Measurements from ENCODE around the gene EGFR. TPM values are rescaled to one million over a fixed set of nuclear protein-coding genes. Genes with fewer than 3 reads are reported as not detected.
"Not testable (repeated sequence)": the region's sequence is repeated elsewhere in the genome, so short reads cannot be mapped to it uniquely, and the experiment has no call there.

EGFR gene
- total RNA-seq, 1 donor, result 98.9 TPM

GRCh38 chr7:55160539-55160938, 141.7 kb downstream of the EGFR start:
- no peak for TF ChIP-seq CTCF (IDR thresholded peaks at IDR 0.05; ENCODE audit: insufficient read depth, low read depth, low read length)
- peak; percentile 67 for DNase-seq (ENCODE audit: low read depth)
- H3K4me3 ChIP-seq (ENCODE audit: low read depth, low read length), result no peak overlapping the region

- H3K4me3 ChIP-seq (ENCODE audit: low read depth, low read length), result no peak overlapping the region
- TF ChIP-seq CTCF (IDR thresholded peaks at IDR 0.05; ENCODE audit: insufficient read depth, low read depth, low read length), result no peak
- no peak for DNase-seq (ENCODE audit: low read depth)
These were observed 142.4 kb downstream of the EGFR start for GRCh38 chr7:55161154-55161687.

- no peak for TF ChIP-seq CTCF (IDR thresholded peaks at IDR 0.05; ENCODE audit: insufficient read depth, low read depth, low read length)
- no peak overlapping the region for H3K4me3 ChIP-seq (ENCODE audit: low read depth, low read length)
- DNase-seq (ENCODE audit: low read depth), result no peak
These were observed 143.7 kb downstream of the EGFR start for GRCh38 chr7:55162476-55162875.

- no peak overlapping the region for H3K4me3 ChIP-seq (ENCODE audit: low read depth, low read length)
- no peak for DNase-seq (ENCODE audit: low read depth)
- no peak for TF ChIP-seq CTCF (IDR thresholded peaks at IDR 0.05; ENCODE audit: insufficient read depth, low read depth, low read length)
These were observed 144.9 kb downstream of the EGFR start for GRCh38 chr7:55163733-55164132.

GRCh38 chr7:55164527-55164926, 145.7 kb downstream of the EGFR start:
- no peak for TF ChIP-seq CTCF (IDR thresholded peaks at IDR 0.05; ENCODE audit: insufficient read depth, low read depth, low read length)
- no peak overlapping the region for H3K4me3 ChIP-seq (ENCODE audit: low read depth, low read length)
- no peak for DNase-seq (ENCODE audit: low read depth)

- DNase-seq (ENCODE audit: low read depth), result no peak
- H3K4me3 ChIP-seq (ENCODE audit: low read depth, low read length), result no peak overlapping the region
- no peak for TF ChIP-seq CTCF (IDR thresholded peaks at IDR 0.05; ENCODE audit: insufficient read depth, low read depth, low read length)
These were observed 146.5 kb downstream of the EGFR start for GRCh38 chr7:55165176-55165861.

GRCh38 chr7:55167296-55167695, 148.5 kb downstream of the EGFR start:
- DNase-seq (ENCODE audit: low read depth); H3K4me3 ChIP-seq (ENCODE audit: low read depth, low read length): not testable (repeated sequence)

Data from fibroblast of villous mesenchyme (primary cell).